ENCODE results near the gene KDM6B. TPM values are rescaled to one million over a fixed set of nuclear protein-coding genes. Genes with fewer than 3 reads are reported as not detected.
A peak's percentile ranks its signal among the peaks of the same experiment; 100 is the strongest.
"Not testable (repeated sequence)": the region's sequence is repeated elsewhere in the genome, so short reads cannot be mapped to it uniquely, and the experiment has no call there.

The KDM6B gene
- total and polyA plus RNA-seq, 5 donors = 18.6 to 28.1 (median 27.0) TPM

GRCh38 chr17:7806587-7806986 is 27.4 kb upstream of the KDM6B start:
- intact Hi-C loops (cut with DNase I) = no loop called here
- DNase-seq (no peak), ATAC-seq (no peak)
- H3K4me3 ChIP-seq (ENCODE audit: low read length) = no peak overlapping the region
- H3K9me3 ChIP-seq (ENCODE audit: control insufficient read depth, low read length) = no peaks in the 10 kb centered on the region
- no peak overlapping the region for H3K27ac ChIP-seq (ENCODE audit: low read length)
- 78% methylated on average over 6 of the region's 6 CpGs for WGBS
- H3K27me3 ChIP-seq (ENCODE audit: control insufficient read depth, insufficient read depth) = no peaks in the 10 kb centered on the region
- H3K4me1 ChIP-seq (ENCODE audit: control insufficient read depth, insufficient read depth, low read length) = no peaks in the 10 kb centered on the region

- 87% methylated on average over 21 of the region's 21 CpGs for WGBS
- Histone ChIP-seq H3K9me3 (ENCODE audit: control insufficient read depth, low read length) (no peaks in the 10 kb centered on the region), H3K27ac (ENCODE audit: low read length) (no peak overlapping the region), H3K27me3 (ENCODE audit: control insufficient read depth, insufficient read depth) (no peaks in the 10 kb centered on the region), H3K4me3 (ENCODE audit: low read length) (no peak overlapping the region), H3K4me1 (ENCODE audit: control insufficient read depth, insufficient read depth, low read length) (no peaks in the 10 kb centered on the region)
- ATAC-seq (peak in 1 of 2 donors; percentile 28), DNase-seq (no peak)
- intact Hi-C loops (cut with DNase I) = no loop called here
Observed at GRCh38 chr17:7807206-7807605, 26.8 kb upstream of the KDM6B start.

- no peak for DNase-seq
- H3K27ac ChIP-seq (ENCODE audit: low read length) = no peak overlapping the region
- no peak overlapping the region for H3K4me3 ChIP-seq (ENCODE audit: low read length)
- intact Hi-C loops (cut with DNase I) = no loop called here
- H3K27me3 ChIP-seq (ENCODE audit: control insufficient read depth, insufficient read depth) = no peaks in the 10 kb centered on the region
- H3K9me3 ChIP-seq (ENCODE audit: control insufficient read depth, low read length) = no peaks in the 10 kb centered on the region
- H3K4me1 ChIP-seq (ENCODE audit: control insufficient read depth, insufficient read depth, low read length) = no peaks in the 10 kb centered on the region
- 71% methylated on average over 11 of the region's 11 CpGs for WGBS
- ATAC-seq = no peak
Observed at GRCh38 chr17:7809086-7809790, 24.8 kb upstream of the KDM6B start.

GRCh38 chr17:7809791-7810343 is 24.1 kb upstream of the KDM6B start:
- H3K9me3 ChIP-seq (ENCODE audit: control insufficient read depth, low read length); H3K4me3 ChIP-seq (ENCODE audit: low read length); H3K27ac ChIP-seq (ENCODE audit: low read length); ATAC-seq; H3K4me1 ChIP-seq (ENCODE audit: control insufficient read depth, insufficient read depth, low read length); H3K27me3 ChIP-seq (ENCODE audit: control insufficient read depth, insufficient read depth); DNase-seq; intact Hi-C loops (cut with DNase I): not testable (repeated sequence)
- WGBS = 74% methylated on average over 9 of the region's 9 CpGs

- no peaks in the 10 kb centered on the region for H3K27me3 ChIP-seq (ENCODE audit: control insufficient read depth, insufficient read depth)
- no peaks in the 10 kb centered on the region for H3K9me3 ChIP-seq (ENCODE audit: control insufficient read depth, low read length)
- WGBS = 73% methylated on average over 3 of the region's 3 CpGs
- no peak overlapping the region for H3K4me3 ChIP-seq (ENCODE audit: low read length)
- intact Hi-C loops (cut with DNase I) = no loop called here
- H3K4me1 ChIP-seq (ENCODE audit: control insufficient read depth, insufficient read depth, low read length) = no peaks in the 10 kb centered on the region
- H3K27ac ChIP-seq (ENCODE audit: low read length) = no peak overlapping the region
- ATAC-seq = no peak
- no peak for DNase-seq
Observed at GRCh38 chr17:7811251-7811650, 22.8 kb upstream of the KDM6B start.

GRCh38 chr17:7814969-7815368 is 19.0 kb upstream of the KDM6B start:
- Histone ChIP-seq H3K27me3 (ENCODE audit: control insufficient read depth, insufficient read depth) (no peaks in the 10 kb centered on the region), H3K4me3 (ENCODE audit: low read length) (no peak overlapping the region), H3K4me1 (ENCODE audit: control insufficient read depth, insufficient read depth, low read length) (no peaks in the 10 kb centered on the region), H3K27ac (ENCODE audit: low read length) (no peak overlapping the region), H3K9me3 (ENCODE audit: control insufficient read depth, low read length) (no peaks in the 10 kb centered on the region)
- ATAC-seq = no peak
- 95% methylated on average over 5 of the region's 5 CpGs for WGBS
- no peak for DNase-seq
- intact Hi-C loops (cut with DNase I) = no loop called here

- Histone ChIP-seq H3K27me3 (ENCODE audit: control insufficient read depth, insufficient read depth) (no peaks in the 10 kb centered on the region), H3K4me3 (ENCODE audit: low read length) (no peak overlapping the region), H3K27ac (ENCODE audit: low read length) (no peak overlapping the region), H3K9me3 (ENCODE audit: control insufficient read depth, low read length) (no peaks in the 10 kb centered on the region), H3K4me1 (ENCODE audit: control insufficient read depth, insufficient read depth, low read length) (no peaks in the 10 kb centered on the region)
- DNase-seq (no peak), ATAC-seq (no peak)
- 59% methylated on average over 10 of the region's 10 CpGs for WGBS
- intact Hi-C loops (cut with DNase I) = no loop called here
Observed at GRCh38 chr17:7816926-7817642, 16.9 kb upstream of the KDM6B start.

- intact Hi-C loops (cut with DNase I) = no loop called here
- WGBS = 83% methylated on average over 9 of the region's 9 CpGs
- Histone ChIP-seq H3K27ac (ENCODE audit: low read length) (no peak overlapping the region), H3K4me1 (ENCODE audit: control insufficient read depth, insufficient read depth, low read length) (no peaks in the 10 kb centered on the region), H3K27me3 (ENCODE audit: control insufficient read depth, insufficient read depth) (no peaks in the 10 kb centered on the region), H3K9me3 (ENCODE audit: control insufficient read depth, low read length) (no peaks in the 10 kb centered on the region), H3K4me3 (ENCODE audit: low read length) (no peak overlapping the region)
- no peak for ATAC-seq
- DNase-seq = no peak
Observed at GRCh38 chr17:7817643-7817964, 16.4 kb upstream of the KDM6B start.

GRCh38 chr17:7818026-7818425 is 16.0 kb upstream of the KDM6B start:
- H3K4me3 ChIP-seq (ENCODE audit: low read length) = no peak overlapping the region
- H3K4me1 ChIP-seq (ENCODE audit: control insufficient read depth, insufficient read depth, low read length) = no peaks in the 10 kb centered on the region
- H3K27me3 ChIP-seq (ENCODE audit: control insufficient read depth, insufficient read depth) = no peaks in the 10 kb centered on the region
- WGBS = 83% methylated on average over 10 of the region's 10 CpGs
- intact Hi-C loops (cut with DNase I) = no loop called here
- no peak for DNase-seq
- H3K9me3 ChIP-seq (ENCODE audit: control insufficient read depth, low read length) = no peaks in the 10 kb centered on the region
- ATAC-seq = no peak
- no peak overlapping the region for H3K27ac ChIP-seq (ENCODE audit: low read length)

GRCh38 chr17:7818746-7819645 is 15.0 kb upstream of the KDM6B start:
- ATAC-seq = no peak
- Histone ChIP-seq H3K4me3 (ENCODE audit: low read length) (no peak overlapping the region), H3K27ac (ENCODE audit: low read length) (no peak overlapping the region), H3K9me3 (ENCODE audit: control insufficient read depth, low read length) (no peaks in the 10 kb centered on the region), H3K27me3 (ENCODE audit: control insufficient read depth, insufficient read depth) (no peaks in the 10 kb centered on the region), H3K4me1 (ENCODE audit: control insufficient read depth, insufficient read depth, low read length) (no peaks in the 10 kb centered on the region)
- WGBS = 86% methylated on average over 27 of the region's 27 CpGs
- intact Hi-C loops (cut with DNase I) = no loop called here
- DNase-seq = no peak

GRCh38 chr17:7820231-7820630 is 13.8 kb upstream of the KDM6B start:
- intact Hi-C loops (cut with DNase I) = loop anchor here in 2 of 4 donors (5.0 kb wide), 3 partner anchors 78 to 172 kb away; no protein-coding TSS in a partner anchor
- H3K27ac ChIP-seq (ENCODE audit: low read length) = no peak overlapping the region
- no peak overlapping the region for H3K4me3 ChIP-seq (ENCODE audit: low read length)
- H3K27me3 ChIP-seq (ENCODE audit: control insufficient read depth, insufficient read depth) = no peaks in the 10 kb centered on the region
- no peaks in the 10 kb centered on the region for H3K9me3 ChIP-seq (ENCODE audit: control insufficient read depth, low read length)
- ATAC-seq (no peak), DNase-seq (no peak)
- H3K4me1 ChIP-seq (ENCODE audit: control insufficient read depth, insufficient read depth, low read length) = no peaks in the 10 kb centered on the region
- 82% methylated on average over 5 of the region's 5 CpGs for WGBS
